ENCODE data around the gene COL27A1.

COL27A1 gene

DNA sequence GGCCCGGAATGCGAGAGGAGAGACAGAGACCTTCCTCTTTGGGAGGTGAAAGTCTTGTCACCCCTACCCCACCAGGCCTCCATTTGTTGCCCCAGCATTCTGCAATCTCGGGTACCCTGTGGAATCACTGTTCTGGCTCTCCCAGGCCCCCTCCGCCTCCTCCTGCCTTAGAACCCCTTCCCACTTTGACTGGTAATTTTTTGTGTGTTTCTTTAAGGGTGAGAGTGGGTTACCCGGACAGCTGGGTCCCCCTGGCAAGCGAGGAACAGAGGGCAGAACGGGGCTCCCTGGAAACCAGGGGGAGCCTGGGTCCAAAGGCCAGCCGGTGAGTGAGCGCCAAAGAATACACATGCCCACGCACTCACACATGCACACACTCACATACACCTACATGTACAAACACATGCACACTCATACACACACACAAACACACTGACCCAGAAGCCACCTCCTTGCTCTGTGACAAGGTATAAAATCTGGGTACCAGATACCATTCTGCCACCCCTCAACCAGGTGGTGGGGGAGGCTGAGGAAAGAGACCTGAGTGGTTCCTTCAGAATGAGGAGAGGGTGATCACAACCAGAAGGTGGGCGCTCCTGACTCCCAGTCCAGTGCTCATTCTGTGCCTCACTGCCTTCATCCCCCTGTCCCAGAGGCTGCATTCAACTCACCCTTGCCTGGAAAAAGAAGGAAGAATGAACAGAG, 136.7 kb downstream of the COL27A1 start:
- H3K27ac ChIP-seq = no peak overlapping the region
- TF ChIP-seq ZFX (IDR thresholded peaks at IDR 0.05) (no peak), CTCF (conservative IDR thresholded peaks at IDR 0.05) (no peak)

- no peak overlapping the region for H3K27ac ChIP-seq
- TF ChIP-seq ZFX (IDR thresholded peaks at IDR 0.05) (no peak), CTCF (conservative IDR thresholded peaks at IDR 0.05) (no peak)
Observed at GRCh38 chr9:114294664-114295063, 139.3 kb downstream of the COL27A1 start.

DNA sequence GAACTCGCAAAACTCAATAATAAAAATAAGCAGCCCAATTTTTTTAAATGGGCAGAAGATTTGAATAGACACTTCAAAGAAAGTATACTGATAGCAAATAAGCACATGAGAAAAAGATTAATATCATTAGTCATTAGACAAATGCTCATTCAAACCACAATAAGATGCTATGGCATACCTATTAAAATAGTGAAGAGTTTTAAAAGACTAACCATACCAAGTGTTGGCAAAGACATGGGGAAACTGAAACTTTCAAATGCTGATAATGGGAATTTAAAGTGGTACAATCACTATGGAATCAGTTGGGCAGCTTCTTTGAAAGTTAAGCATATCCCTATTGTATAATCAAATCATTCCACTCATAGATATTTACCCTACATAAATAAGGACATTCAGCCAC, 141.0 kb downstream of the COL27A1 start:
- H3K27ac ChIP-seq = no peak overlapping the region
- TF ChIP-seq ZFX (IDR thresholded peaks at IDR 0.05) (no peak), CTCF (conservative IDR thresholded peaks at IDR 0.05) (no peak)

DNA sequence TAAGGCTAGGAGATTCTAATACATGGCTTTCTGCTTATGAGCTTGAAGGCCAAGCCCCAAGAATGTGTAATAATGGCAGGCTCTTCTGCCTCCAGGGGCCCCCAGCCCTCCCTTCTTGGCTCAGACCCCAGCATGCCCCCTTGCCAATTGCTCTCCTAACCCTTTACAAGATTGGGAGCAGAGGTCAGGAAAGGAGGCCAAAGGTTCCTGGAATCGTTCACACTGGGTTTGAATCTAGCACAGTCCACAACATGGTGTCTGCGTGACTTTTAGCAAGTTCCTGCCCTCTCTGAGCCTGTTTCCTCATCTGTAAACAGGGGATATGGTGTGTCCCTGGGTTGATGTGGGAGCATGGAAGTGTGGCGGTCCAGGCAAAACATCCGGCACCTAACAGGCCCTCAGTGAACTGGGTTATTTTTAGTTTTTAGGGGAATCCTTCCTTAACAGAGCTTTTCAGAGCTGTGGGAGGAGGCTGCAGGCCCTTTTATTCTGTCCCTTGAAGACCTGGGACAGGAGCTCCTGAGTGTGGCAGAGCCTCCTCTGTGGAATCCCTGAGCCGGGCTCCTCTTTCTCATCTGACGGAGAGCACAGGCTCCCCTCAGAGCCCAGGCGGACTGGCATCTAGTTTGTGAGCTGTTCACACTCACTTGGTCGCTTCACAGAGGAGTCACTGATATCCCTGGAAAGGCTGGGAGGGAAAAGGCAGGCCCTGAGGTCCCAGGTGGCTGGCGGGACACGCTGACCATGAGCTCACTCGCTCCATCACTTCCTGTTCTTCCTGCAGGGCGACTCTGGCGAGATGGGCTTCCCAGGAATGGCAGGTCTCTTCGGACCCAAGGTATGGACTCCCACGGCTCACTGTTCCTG, 144.2 kb downstream of the COL27A1 start:
- H3K27ac ChIP-seq = no peak overlapping the region
- TF ChIP-seq ZFX (IDR thresholded peaks at IDR 0.05) (no peak), CTCF (conservative IDR thresholded peaks at IDR 0.05) (no peak)

DNA sequence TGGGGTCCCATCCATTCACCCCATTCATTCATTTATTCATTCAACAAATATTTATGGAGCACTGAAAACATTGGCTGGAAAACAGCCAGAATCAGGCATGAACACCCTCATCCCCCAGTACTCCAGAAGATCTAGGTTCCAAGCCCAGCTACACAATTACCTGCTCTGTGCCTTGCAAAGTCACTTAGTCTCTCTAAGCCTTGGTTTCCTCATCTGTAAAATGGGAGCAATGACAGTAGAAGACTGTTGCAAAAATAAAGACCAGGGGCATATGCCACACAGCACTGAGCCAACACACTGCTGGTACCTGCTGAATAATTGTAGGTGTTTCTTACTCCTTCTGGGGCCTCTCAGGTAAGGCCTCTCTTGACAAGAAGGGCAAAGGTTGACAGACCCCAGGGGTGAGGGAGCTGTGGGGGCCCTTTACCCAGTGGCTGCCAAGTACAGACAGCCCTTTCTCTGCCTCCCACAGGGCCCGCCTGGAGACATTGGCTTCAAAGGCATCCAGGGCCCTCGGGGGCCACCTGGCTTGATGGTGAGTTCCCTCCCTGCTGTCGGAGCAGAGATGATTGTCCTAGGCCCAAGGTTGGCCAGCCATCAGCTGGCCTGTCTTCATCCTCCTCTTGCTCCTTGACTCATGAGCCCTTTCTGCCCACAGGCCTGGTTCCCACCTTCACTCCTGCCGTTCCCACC, 145.0 kb downstream of the COL27A1 start:
- H3K27ac ChIP-seq = no peak overlapping the region
- TF ChIP-seq ZFX (IDR thresholded peaks at IDR 0.05) = no peak
- TF ChIP-seq CTCF (conservative IDR thresholded peaks at IDR 0.05) = no peak

GRCh38 chr9:114300846-114301797, 145.8 kb downstream of the COL27A1 start:
- TF ChIP-seq ZFX (IDR thresholded peaks at IDR 0.05) = no peak
- no peak for TF ChIP-seq CTCF (conservative IDR thresholded peaks at IDR 0.05)
- no peak overlapping the region for H3K27ac ChIP-seq

Data from C4-2B (cell line).